DMS79 treated with DMSO at 0.1 percent for 48 hours (cell line): Measurements from ENCODE around the gene CAMK2D.

ENCODE experiments used
- DNase-seq: peaks from one replicate; lab custom pipeline; 2025; lab: John Stamatoyannopoulos, UW

The CAMK2D gene

DNA sequence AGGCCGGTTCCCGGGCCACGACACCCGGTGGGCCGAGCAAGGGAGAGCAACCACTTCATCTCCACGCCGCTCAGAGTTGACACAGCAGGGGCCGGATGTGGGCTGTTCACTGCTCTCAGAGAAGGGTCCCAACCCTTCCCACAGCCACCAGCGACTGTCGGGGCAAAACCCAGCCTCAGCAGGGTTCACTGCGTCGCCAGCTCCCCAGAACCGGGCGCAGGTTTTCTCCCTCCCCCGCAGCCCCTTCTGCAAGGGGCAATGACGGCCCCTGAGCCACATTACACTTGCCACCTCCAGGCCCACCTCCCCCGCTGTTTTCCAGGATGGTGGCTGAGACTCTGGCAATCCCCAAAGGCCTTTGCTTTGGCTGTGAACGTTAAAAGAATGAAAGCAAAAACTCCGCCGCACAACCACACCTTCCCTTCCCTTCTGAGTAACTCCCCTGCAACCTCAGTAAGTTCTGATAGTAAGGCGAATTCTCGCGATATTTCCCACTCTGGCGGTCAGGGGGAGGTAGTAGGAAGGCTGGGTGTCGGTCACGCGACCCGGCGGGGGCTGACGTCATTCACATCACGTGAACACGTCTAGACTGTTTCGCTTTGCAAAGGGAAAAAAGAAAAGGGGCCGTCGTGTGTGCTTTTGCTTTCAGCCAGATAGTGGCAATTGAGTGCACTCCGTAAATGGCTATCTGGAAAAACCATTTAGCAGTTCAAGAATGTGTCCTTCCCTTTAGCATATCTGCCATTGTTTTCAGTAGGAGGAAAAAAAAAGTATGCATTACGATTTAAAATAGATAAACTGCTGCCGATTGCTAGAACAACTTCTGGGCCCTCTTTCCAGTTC lies 869 bp upstream of the CAMK2D start:
- DNase-seq, result peak; percentile 81

DNA sequence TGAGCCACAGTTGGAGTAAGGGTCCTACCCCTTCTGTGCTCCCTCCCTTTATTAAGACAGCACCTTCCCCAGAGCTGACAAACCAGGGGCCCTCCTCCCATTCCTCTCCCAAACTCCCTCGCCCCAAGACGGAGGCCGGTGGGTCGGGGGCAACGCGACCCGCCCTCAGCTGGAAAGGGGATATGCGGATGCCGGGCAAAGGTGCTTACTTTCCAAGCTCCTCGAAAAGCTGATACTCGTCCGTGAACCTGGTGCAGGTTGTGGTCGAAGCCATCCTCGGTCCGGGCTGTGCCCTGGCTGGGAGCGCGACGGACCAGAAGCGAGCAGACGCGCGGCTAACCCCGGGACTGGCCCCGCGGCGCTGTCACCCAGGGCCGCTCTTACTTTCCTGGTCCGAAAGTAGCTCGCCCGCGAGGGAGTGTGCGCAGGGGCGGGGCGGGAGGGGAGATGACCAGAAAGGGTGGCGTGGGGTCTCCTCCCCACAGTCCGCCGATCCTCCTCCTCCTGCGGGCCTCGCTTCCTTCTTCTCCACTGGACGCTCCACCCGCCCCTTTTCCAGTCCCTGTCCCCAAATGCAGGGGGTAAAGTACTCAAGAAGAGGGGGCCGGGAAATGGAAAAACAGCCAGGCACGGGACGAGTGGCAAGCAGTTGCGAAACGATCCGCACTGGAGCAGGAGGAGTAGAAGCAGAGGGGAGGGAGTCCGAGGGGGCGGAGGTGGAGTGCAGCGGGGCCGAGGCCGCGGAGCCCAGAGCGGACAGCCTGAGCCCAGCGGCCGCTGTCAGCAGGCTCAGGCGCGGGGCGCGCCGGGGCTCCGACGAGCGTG lies 531 bp downstream of the CAMK2D start:
- peak; percentile 1 for DNase-seq

DNA sequence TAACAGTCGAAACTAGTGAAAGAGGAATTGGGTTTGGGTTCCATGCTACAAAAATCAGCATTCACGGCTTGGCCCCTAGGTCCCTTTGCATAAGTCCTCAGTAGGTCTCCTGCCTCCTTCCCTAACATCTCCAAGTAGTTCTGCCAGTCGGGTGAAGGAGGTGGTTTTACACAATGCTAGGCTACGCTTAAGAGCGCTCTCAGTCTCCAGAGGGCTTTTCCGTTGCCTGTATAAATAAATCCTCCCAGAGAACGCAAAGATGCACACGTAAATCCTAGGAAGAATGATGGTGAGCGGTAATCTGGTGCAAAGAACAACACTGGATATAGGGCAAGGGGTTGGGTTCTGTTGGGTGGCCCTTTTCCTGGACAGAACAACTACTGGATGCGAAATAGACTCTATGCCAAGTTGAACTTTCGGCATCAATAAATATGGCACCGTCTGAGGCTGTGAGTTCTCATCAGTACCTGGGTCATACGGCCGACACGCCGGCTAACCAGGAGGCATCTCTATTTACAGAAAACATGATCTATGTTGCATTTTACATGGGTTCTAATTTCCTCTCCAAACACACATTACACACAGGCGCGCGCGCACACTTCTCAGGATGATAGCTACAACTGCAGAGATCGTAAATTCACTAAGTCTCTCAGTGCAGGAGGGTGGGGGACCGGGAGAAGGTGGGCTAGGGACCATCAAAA lies 1.3 kb downstream of the CAMK2D start:
- peak; percentile 10 for DNase-seq

DNA sequence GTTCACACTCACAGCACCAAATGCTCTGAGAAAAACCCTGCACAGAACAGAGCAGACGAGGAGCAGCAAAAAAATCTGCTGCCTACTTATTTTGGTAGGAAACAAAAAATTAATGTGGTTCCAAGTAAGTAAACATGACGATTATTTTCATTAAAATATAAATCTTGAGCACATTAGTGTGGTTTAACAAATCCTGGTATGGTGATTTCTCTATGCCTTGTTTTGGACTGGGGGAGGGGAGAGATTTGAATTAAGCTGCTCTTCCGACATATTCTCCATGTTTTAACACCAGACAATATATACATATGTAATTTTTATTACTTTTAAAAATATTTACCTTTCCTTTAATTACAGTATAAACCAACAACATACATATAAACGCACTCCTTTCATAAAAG lies 1.8 kb downstream of the CAMK2D start:
- DNase-seq, result no peak

DNA sequence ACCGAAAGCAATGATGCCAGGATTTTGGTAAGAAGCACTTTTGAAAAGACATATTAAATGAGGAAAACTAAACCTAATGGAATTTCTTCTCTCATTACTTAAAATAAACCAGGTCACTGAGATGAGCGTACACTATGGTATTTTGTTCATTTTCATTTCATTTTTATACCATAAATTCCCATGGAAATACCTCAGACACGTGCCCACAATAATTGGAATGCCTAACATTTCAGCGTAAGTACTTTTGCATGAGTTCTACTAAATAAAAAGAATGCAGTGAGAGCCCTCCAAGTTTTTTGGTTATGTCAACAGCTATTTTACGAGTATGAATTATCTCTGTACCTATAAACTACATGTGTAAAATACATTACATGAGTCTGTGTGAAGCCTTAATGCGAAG lies 3.2 kb downstream of the CAMK2D start:
- no peak for DNase-seq

DNA sequence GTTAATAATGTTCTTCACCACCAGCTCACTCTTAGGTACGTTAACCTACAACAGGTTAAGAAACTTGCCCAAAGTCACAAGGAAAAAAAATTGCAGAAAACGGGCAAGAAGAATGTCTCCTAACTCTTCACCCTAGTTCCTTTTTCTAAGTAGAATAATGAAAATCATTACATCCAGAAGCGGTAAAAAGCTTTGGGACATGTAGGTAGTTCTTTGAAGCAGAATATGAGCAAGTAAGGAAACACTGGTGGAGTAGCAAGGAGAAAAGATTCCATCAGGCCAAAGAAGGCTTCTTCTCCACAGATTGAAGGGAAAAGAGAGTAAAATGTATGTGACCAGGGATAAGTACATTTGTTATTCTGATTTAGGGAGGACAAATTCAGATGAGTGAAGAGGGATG lies 4.1 kb downstream of the CAMK2D start:
- no peak for DNase-seq

DNA sequence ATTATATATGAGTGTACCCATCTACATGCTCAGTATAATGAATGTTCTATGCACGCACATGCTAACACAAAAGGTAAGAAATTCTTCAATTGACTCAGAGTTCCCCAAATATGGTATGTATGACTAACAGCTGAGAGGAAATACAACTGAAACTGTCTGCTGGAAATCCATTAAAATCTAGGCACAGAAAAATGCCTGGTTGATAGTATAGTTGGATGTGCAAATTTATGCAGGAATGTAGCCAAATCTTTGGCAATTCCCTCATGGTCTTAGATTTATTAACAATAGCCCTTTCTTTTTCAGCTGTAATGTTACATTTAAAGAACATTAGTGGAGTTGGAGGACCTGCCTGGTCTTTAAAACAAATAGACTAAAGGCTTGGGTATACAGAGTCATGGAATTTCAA lies 5.5 kb downstream of the CAMK2D start:
- DNase-seq, result no peak

DNA sequence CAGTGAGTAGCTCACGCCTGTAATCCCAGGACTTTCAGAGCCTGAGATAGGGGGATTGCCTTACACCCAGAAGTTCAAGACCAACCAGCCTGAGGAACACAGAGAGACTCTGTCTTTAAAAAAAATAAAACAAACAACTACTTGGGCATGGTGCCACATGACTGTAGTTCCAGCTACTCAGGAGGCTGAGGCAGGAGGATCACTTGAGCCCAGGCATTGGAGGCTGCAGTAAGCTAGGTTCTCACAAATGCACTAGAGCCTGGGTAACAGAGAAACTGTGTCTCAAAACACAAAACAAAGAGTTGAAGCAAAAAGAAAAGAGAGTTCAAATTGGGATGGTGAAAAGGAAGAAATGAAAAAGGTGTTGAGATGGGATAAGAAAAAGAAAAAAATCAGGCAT lies 10.8 kb downstream of the CAMK2D start:
- DNase-seq, result no peak

DNA sequence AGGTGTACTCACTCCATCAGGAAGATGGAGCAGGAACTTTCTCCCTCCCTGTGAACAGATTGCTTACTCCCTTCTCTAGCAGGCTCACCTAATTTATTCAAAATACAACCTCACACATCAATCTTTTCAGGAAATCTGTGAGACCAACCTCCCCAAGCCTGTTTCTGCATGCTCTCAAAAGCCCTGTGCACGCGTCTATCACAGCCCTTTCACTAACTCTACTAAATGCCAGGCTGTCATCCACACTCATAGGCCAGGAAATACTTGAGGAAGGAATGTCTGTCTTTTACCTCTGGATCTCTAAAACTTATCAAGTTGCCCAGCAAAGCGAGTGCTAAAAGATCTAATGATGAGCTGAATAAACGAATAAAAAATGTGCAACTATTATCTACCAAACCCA lies 11.2 kb downstream of the CAMK2D start:
- DNase-seq, result no peak

DNA sequence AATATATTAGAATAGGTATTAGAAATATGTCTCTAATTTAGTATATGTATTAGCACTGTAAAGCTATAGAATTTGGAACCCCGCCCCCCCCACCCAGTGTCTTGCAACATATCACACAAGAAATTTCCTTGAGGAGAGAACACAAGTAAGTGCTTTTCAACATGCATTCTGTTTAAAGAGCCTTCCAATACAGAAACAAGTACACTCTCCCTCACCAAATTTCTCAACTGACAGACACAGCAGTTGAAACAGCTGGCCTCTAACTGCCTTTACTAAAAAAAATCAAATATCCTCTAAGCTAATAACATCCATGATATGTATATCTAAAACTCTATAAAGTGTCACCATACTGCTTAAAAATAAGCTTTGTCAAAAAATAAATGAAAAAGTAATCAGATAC lies 12.4 kb downstream of the CAMK2D start:
- no peak for DNase-seq

DNA sequence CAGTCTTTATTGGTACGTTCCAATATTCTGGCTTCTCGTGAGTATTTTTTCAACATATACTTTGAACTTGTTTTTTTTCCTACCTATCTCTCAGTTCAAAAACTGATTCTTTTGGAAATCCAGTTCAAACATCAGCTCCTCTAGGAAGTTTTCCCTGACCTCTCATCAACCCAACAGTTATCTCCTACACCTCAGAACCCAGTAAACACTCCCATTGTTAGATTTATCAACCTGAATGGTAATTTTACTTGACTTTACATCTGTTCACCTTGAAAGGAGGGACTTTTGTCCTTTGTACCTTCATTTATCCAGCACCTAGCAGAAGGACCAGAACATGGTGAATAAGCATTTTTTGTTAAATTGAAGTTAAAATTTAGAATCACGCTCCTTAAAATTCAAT lies 13.6 kb downstream of the CAMK2D start:
- DNase-seq, result no peak

DNA sequence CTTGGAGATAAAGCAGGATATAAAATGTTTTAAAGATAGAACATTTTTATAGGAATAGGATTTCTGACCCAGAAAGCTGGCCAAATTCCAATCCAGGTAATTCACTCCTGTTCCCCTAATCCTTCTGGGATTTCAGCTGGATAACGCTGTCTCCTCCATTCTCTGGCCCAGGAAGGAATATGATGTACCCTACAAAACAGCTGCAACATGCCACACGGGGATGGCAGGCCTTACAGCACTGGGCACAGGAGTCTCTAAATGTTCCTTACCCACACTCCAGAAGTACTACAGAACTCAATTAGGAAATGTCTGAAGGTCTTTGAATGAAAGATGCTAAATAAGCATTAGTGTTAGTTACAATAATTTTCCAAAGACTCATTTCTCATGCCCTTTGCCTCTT lies 15.8 kb downstream of the CAMK2D start:
- no peak for DNase-seq

DNA sequence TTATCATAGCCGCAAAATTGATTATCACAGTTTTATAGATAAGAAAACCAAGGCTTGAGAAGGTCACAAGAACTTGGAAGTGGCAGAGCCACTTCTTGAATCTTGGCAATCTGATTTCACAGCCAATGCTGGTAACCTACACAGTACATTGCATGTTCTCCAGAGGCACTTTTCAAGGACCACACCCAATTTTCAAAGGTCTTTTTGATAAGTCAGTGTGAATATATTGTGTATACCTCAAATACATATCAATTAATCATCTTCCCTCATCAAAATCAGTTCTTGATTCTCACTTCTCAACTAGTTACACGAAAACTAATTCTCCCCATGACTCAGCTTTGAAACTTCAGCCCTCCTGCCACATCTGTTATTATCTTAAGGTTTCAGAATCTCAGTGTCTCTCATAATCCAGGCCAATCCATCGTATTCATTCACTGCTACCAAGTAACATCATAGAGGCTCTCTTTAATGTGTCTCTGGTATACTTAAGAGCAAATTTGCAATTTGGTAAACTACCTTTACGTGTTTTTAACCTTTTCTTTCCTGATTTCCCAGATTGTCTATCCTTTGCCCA lies 16.8 kb downstream of the CAMK2D start:
- DNase-seq, result no peak

DNA sequence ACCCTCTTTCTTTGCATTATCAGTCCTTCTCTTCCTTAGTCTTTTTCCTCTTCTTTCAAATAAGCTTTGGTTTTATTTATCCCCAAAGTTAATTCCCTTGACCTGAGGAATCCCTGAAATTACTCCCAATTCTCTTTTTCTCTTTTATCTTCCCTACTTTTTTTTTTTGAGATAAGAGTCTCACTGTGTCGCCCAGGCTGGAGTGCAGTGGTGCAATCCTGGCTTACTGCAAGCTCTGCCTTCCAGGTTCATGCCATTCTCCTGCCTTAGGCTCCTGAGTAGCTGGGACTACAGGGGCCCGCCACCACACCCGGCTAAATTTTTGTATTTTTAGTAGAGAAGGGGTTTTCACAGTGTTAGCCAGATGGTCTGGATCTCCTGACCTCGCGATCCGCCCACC lies 17.8 kb downstream of the CAMK2D start:
- DNase-seq, result no peak

DNA sequence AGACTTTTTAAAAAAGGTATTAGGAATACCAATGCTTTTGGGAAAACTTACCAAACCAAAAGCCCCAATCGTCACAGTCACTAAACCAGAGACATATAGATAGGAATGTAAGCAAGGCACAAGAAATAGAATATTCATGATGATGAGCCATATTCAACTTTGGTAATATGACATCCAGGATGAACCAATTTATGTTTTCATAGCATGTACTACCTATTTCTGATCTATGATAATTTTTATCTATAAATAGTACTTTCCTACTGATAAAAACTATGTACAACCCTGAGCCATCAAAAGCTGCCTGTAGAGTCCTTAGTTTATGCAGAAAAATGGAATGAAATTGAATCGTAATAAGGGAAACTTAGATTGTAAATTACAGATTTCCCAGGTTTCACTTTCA lies 18.9 kb downstream of the CAMK2D start:
- DNase-seq, result no peak

DNA sequence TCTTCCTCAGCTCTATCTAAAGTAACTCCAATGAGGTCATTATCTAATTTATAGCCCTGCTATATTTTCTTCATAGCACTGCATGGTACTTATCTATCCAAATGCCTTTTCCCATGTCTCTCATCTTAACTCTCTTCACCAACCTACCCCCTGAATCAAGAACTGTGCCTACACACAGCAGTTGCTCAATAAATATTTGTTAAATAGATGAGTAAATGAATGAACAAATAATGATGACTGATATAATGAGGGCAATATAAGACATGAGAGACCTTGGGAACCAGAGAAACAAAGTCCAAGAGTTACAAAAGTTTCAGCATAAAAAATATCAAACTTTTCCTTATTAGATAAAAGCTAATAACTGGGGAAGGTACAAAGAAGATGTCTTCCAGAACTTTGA lies 19.6 kb downstream of the CAMK2D start:
- no peak for DNase-seq

DNA sequence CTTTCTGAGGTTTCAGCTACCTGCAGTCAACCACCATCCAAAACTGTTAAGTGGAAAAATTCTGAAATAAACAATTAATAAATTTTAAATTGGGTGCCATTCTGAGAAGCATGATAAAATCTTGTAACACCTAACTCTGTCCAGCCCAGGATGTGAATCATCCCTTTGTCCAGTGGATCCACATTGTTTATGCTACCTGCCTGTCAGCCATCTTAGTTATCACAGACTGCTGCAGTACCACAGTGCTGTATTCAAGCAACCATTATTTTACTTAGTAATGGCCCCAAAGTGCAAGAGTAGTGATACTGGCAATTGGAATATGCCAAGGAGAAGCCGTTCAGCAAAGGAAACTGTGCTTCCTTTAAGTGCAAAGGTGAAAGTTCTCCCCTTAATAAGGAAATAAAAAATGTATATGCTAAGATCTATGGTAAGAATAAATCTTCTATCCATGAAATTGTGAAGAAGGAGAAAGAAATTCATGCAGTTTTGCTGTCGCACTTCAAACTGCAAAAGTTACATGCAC lies 20.6 kb downstream of the CAMK2D start:
- no peak for DNase-seq

DNA sequence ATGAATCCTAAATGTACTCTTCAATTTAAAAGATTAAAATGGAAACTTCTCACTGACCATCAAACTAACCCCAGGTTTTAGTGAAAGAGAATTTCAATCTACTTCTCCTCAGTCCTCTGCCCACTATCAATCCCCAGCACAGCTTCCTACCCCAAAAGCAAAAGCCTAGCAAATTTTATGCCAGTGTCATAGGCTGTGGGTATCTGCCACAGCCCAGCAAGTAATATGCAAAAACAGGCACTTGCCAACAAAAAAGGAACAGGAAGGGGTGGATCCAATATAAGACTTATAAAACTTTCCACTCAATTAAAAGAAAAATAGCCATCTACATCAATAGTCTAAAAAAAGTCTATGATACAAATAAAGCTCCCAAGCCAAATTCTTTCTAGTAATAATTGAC lies 22.3 kb downstream of the CAMK2D start:
- DNase-seq, result no peak

DNA sequence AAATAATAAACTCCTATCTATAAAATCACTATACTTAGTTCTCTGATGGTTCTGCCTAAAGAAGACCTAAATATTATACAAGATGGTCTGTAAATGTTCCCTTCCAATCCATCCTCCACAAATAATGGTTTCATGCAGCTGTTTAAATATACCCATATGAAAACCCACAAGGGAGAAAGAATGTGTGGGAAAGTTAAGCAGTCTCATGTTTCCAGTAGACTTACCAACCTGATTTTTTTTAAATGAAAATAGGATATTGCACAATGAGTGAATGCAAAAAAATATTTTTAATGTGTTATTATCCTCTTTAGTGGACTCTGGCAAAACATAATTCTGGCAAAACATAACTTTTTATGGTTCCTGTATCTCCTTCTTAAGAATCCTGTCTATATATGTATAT lies 23.3 kb downstream of the CAMK2D start:
- DNase-seq, result no peak

DNA sequence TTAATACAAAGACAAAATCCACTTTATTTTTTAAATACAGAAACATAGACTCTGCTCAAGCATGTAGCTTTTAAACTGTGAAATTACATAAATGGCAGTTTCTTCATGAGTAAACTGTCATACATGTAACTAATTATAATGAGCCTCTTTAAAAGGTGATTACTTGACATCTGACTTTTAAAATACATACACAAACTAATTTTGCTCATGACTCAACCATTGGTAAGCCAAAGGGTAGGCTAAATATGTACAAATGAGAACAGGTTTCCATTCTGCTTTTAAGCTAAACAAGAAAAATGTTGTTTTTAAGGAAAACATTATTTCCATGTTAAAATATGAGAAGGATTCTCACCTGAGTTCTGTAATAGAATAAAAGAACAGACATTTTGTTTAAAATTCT lies 27.9 kb downstream of the CAMK2D start:
- DNase-seq, result no peak

DNA sequence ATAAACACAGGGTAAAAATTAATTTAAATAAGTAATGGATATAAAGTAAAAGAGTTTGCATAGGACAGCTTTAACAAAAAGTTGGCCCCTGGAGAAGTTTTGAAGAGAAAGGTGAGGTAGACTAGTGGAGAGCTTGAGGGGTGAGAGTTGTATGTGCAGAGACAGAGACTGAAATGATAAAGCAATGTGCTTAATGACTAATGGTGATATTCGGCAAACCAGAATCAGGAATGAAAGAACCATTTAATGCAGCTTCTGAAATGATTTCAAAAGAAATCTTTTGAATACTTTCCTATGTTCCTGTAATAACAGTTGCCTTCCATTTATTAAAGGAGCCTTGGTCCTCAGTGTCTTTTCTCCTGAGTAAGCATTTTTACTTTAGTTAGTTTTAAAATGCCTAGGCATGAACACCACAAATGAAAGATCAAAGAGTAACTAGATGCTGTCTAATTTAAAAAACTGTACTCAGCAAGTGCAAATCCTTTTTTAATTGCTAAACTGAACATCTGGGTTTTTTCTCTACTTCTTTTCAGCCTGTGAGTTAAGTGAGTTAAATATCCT lies 28.5 kb downstream of the CAMK2D start:
- DNase-seq, result no peak
